Inflammatory macrophage (primary cell): ENCODE data around the gene AGMO.
"Not testable (repeated sequence)": the region's sequence is repeated elsewhere in the genome, so short reads cannot be mapped to it uniquely, and the experiment has no call there.

Experiments used
- DNase-seq, 2 donors: peaks; one replicate each; pipeline ENCODE4 v3.0.0-alpha.2; 2020 to 2022

The AGMO gene

GRCh38 chr7:15559416-15559928 is 2.3 kb downstream of the AGMO start:
- no peak for DNase-seq

- no peak for DNase-seq
Measured at GRCh38 chr7:15558756-15559155, 3.1 kb downstream of the AGMO start.

DNA sequence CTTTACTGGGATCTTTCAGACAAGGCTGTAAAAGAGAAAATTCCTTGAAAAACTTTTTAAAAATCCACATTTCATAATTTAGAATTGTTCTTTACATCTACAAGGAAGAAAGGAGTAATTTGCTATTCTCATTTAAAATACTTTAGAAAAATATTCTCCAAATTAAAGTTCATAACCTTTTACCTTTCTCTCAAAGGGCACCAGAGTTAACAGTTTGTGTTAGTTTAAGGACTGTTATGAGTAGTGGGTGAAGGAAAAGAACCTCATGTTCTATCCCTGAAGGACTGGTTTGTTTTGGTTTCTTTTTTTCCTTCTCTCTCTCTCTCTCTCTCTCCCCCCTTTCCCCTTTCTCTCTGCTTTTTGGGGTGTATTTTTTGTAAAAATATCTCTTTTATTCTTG is 4.1 kb downstream of the AGMO start:
- DNase-seq = no peak

GRCh38 chr7:15557186-15557585 is 4.6 kb downstream of the AGMO start:
- no peak for DNase-seq

DNA sequence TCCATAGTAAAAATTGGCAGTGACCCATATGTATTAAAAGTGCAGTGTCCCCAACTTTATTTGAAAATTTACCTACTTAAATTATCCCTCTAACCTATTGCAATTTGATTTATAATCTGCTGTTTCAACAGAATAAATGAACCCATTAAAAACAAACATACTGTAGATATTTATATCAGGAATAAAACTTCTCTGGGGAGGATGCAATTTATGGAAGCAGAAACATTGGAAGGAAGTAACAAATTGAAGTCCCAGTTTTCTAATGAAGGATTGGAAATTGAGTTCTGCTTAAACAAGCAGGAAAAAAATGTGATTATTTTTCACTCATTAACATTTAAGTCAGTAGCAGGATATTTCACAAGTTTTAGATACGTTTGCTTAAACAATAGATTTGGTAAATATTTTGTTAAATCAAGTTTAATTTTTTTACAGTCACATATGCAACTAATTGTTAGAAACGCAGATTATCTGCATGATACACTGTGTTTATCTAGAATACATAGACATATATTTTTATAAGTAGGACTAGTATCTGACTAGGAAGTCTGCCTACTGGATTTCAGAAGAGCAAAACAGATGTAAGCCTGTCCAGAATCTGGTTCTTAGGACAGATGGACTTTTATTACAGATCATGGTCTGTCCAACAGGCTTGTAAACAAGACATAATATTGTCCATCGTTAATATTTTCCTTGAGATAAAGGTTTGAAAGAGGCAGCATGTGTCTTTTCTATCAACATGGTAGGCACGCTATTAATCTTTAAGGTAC is 5.3 kb downstream of the AGMO start:
- no peak for DNase-seq

- DNase-seq = no peak
Measured at GRCh38 chr7:15555381-15555859, 6.4 kb downstream of the AGMO start.

DNA sequence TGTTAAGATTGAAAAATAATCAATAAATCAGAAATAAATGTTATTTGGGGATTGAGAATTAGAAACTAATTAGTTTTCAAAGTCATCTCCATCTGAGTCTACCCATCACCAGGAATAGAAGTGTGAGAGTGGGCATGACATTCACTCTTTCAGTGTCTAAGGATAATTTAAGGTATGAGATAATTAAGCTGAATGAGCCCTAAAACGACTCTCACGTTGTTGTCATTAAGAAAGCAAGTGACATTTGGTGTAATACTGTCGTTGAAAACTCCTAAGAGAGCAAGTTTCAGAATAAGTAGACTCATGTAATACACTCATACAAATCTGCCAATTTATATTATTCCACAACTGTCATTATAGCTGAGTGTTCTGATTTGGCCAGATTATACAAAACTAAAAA is 7.1 kb downstream of the AGMO start:
- DNase-seq = no peak

GRCh38 chr7:15554081-15554480 is 7.7 kb downstream of the AGMO start:
- no peak for DNase-seq

- DNase-seq = not testable (repeated sequence)
Measured at GRCh38 chr7:15547320-15547719, 14.5 kb downstream of the AGMO start.

GRCh38 chr7:15546272-15546792 is 15.5 kb downstream of the AGMO start:
- no peak for DNase-seq

GRCh38 chr7:15544050-15544449 is 17.8 kb downstream of the AGMO start:
- no peak for DNase-seq

DNA sequence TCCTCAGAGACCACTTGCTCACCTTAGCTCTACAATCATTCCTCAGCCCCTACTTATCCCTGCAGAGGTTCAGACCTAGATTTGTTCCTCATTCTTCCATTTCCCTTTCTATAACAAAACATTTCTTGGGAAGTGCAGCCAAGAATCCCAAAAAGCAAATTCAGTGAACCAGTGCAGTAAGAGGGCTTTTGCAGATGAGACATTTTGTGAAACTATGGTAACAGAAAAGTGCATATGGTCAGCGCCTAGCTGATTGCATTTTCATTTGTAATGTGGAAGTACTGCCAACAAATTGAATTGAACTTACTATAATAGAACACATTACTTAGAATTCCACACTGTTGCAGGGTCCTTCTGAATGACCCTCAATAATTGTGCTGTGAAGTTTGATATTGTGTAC is 18.6 kb downstream of the AGMO start:
- DNase-seq = no peak

DNA sequence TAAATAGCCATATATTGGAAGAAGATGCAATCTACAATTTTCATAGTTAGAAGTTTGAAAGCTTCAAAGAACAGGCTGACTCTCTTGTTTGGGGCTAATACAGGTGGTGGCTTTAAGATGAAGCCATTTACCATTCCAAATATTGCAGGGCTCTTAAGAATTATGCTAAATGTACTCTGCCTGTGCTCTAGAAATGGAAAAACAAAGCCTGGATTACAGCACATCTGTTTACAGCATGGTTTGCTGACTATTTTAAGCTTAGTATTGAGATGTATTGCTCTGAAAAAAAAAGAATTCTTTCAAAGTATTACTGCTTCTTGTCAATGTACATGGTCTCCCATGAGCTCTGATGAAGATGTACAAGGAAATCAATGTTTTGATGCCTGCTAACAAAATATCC is 34.2 kb downstream of the AGMO start:
- no peak for DNase-seq

DNA sequence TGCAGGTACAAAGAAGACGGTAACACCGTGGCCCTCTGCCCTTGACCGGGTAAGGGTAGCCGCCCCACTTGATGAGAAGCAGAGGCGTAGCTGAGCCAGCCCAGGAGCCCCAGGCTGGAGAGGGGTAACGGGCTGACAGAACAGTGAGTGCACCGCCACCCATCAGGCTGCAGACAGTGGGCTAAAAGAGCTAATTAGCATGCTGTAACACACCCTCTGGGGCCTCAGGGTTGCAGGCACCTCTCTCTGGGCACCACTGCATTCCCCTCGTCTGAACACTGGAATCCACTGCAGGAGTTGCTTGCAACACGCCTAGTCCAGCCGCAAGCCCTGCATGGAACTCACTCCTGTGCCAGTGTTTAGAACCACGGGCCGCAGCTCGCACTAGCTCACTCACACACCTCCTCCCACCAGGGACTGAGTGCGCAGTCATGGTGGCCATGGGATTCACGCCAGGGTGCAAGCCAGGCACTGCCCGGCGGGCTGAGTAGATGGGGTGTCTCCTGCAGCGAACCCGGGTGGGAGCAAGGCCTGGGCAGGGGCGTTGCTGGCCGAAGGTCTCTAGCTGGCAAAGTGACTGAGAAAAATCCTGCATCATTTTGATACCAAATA is 36.1 kb downstream of the AGMO start:
- DNase-seq = no peak

DNA sequence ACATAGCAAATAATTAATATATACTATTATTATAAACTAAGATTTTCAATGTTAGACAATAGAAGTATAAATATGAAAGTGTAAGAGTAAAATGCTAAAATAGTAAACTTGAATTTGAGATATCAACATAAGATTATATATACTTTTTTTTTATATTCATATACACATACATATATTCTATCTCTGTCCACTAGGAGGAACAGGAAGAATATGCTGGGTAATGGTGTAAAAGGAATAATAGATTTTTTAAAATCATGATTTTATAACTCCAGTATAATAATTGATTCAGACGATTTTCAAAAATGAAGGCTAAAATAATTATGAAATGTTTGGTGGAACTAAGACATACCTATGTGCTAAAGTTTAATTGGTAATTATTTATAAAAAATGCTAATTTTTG is 37.7 kb downstream of the AGMO start:
- DNase-seq = no peak

- DNase-seq = not testable (repeated sequence)
Measured at GRCh38 chr7:15517865-15518264, 44.0 kb downstream of the AGMO start.

- no peak for DNase-seq
Measured at GRCh38 chr7:15515252-15515651, 46.6 kb downstream of the AGMO start.

GRCh38 chr7:15508258-15508657 is 53.6 kb downstream of the AGMO start:
- no peak for DNase-seq

DNA sequence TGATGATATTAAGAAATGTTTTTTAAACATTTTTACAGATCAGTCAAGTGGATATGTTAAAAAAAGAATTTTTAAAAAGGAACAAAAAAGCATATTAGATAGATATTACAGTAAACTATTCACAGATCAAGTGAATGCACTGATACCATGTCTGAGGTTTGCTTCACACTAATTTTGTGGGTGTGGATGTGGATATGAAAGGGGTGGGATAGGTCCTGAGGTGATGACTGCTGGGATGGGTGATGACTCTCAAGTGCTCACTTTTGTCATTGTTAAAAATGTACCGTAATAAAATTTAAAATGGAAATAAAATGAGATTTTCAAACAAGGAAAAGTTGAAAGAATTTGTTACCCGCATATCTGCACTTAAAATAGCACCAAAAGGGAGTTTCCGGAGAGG is 54.1 kb downstream of the AGMO start:
- no peak for DNase-seq

DNA sequence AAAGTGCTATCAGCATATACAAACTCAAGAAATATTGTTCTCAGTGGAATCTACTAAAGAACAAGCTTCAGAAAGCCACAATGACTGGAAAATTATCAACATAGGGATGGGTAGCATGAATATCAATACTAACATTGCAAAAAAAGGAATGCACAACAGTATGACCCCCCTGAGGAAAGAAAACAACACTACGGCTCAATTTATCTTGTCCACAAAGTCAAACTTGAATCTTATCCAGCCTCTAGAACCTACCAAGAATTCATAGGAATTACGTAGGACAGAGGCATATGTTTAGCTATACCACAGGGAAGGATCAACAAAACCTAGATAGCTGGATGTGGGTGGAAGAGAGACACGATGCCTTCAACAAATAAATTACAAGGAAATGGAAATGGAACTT is 54.6 kb downstream of the AGMO start:
- no peak for DNase-seq

DNA sequence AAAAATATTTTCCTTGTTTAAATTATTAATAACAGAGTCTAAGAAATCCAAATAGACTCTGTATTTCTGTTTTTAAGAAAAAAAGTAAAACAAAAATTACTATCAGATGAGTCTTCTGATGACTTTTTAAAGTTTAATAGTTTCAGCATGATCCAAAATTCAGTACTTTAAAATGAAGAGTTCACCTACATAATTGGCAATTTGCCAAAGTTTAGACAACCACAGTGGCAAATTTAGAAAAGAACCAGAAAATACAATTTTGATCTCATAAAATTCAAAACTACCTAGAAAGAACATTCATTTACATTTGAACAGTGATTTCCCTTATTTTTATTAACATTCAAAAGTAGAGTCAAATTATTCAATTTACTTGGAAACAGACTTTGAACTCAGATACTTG is 56.1 kb downstream of the AGMO start:
- DNase-seq = no peak

DNA sequence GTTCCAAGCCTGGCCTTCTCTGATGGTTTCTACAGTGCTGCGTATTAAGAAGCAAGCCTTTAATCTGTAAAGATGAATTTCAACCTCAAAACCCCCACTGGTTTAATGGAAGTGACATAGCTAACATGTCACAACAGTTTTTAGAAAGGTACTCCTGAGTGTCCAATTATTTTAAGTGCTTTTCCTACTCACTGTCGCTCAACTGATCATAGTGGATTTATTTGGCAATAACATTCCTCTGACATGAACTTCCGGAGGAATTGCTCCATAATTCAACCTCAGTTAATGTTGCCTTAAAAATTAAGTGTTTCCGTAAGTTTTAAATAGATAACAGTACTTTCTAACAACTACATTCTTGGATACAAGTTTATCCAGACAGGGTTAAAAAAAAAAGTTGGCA is 57.5 kb downstream of the AGMO start:
- no peak for DNase-seq

- DNase-seq = no peak
Measured at GRCh38 chr7:15503603-15504290, 58.1 kb downstream of the AGMO start.
